K562 (cell line): ENCODE results near the gene GNL3. TPM values are rescaled to one million over a fixed set of nuclear protein-coding genes. Genes with fewer than 3 reads are reported as not detected.

ENCODE experiments used
- ATAC-seq: fragments of 200-7000 bp; cut with Tn5 transposase; 3 replicates; pipeline ENCODE4 v1.9.1; 2020; ENCODE audit warnings: moderate library complexity
- BruUV-seq: library from RNA; stranded (reverse); fragments of 400-500 nt; replicated peaks from 2 replicates; lab custom pipeline; 2021; lab: Mats Ljungman, UMichigan
- CTCF ChIA-PET: fragments of 300-600 bp; formaldehyde crosslinking; extraction: SDS; loops from one replicate; lab custom pipeline; 2021; ENCODE audit warnings: low intra/inter-chr PET ratio; lab: Yijun Ruan, JAX
- POLR2A ChIA-PET: fragments of 300-600, 350-650 bp; sonication (Branson Sonifier 250); formaldehyde crosslinking; extraction: SDS; loops from one replicate; lab custom pipeline; 2021; ENCODE audit warnings: antibody characterized with exemption, inconsistent platforms; lab: Yijun Ruan, JAX
- DNase-seq, 4 experiments: peaks; one replicate each; pipeline versions ENCODE4 v3.0.0 to v3.0.0-alpha.2; 2011 to 2018; ENCODE audit warnings: low spot score in 3 of 4, mixed read lengths in 3 of 4; ENCODE audit errors: extremely low read depth in 1 of 4
- FAIRE-seq: peaks from 2 replicates; lab custom pipeline; 2011; peaks lifted over from hg19 to GRCh38; lab: Jason Lieb, UNC
- H2AFZ ChIP-seq: 2 replicates; pipeline ENCODE4 v1.6.0; 2011; ENCODE audit warnings: low read depth, low read length, control low read depth, inconsistent platforms
- H3K27ac ChIP-seq: fragments of 200-600 bp; 3 replicates; pipeline ENCODE4 v1.8.0; 2011; ENCODE audit warnings: low read depth, mild to moderate bottlenecking, control low read depth, inconsistent platforms, low read length, moderate library complexity, mixed read lengths; ENCODE audit errors: extremely low read depth
- H3K27me3 ChIP-seq, 2 experiments: fragments of 300-600 bp in 1 of 2; 2 replicates in 1 of 2; 3 replicates in 1 of 2; pipeline versions ENCODE4 v1.6.0 to v1.8.0; 2011; ENCODE audit warnings: inconsistent platforms in 2 of 2, low read length in 2 of 2, mild to moderate bottlenecking in 1 of 2, mixed read lengths in 1 of 2, moderate library complexity in 1 of 2; ENCODE audit not compliant: control insufficient read depth in 2 of 2, insufficient read depth in 2 of 2
- H3K36me3 ChIP-seq: fragments of 300-600 bp; 3 replicates; pipeline ENCODE4 v1.8.0; 2011; ENCODE audit warnings: mild to moderate bottlenecking, low read length, inconsistent platforms; ENCODE audit not compliant: control insufficient read depth, insufficient read depth
- H3K4me1 ChIP-seq, 2 experiments: fragments of 200-600 bp in 1 of 2; replicated peaks in 1 of 2; 2 replicates in 1 of 2; 3 replicates in 1 of 2; pipeline versions ENCODE4 v1.5.1 to v1.8.0; 2011; ENCODE audit warnings: inconsistent platforms in 2 of 2, low read length in 2 of 2, mild to moderate bottlenecking in 1 of 2, mixed read lengths in 1 of 2, moderate library complexity in 1 of 2; ENCODE audit not compliant: control insufficient read depth in 2 of 2, insufficient read depth in 2 of 2
- H3K4me2 ChIP-seq: 2 replicates; pipeline ENCODE4 v1.6.1; 2011; ENCODE audit warnings: low read length, control low read depth, inconsistent platforms, mixed read lengths; ENCODE audit not compliant: insufficient read depth
- H3K4me3 ChIP-seq: fragments of 200-600 bp; sonication (generic), shearing (Covaris generic); 2 replicates; pipeline ENCODE4 v1.5.1; 2016; ENCODE audit warnings: control low read depth, inconsistent platforms
- H3K79me2 ChIP-seq: fragments of 200-600 bp; 3 replicates; pipeline ENCODE4 v1.8.0; 2011; ENCODE audit warnings: low read length, inconsistent platforms; ENCODE audit not compliant: control insufficient read depth, insufficient read depth
- H3K9ac ChIP-seq, 2 experiments: 2 replicates each; pipeline versions ENCODE4 v1.6.0 to v1.6.1; 2011; ENCODE audit warnings: low read depth in 2 of 2, low read length in 2 of 2, control low read depth in 1 of 2, inconsistent platforms in 1 of 2, mild to moderate bottlenecking in 1 of 2, mixed read lengths in 1 of 2; ENCODE audit not compliant: insufficient read depth in 1 of 2
- H3K9me1 ChIP-seq: one replicate; pipeline ENCODE4 v1.6.0; 2011; ENCODE audit warnings: inconsistent platforms, mild to moderate bottlenecking, low read length, moderate library complexity; ENCODE audit not compliant: control insufficient read depth, insufficient read depth
- H3K9me3 ChIP-seq: replicated peaks from 2 replicates; pipeline ENCODE4 v1.5.1; 2011; ENCODE audit warnings: low read depth, low read length, inconsistent platforms; ENCODE audit not compliant: control insufficient read depth, insufficient read depth
- H4K20me1 ChIP-seq: replicated peaks from 2 replicates; pipeline ENCODE4 v1.6.1; 2011; ENCODE audit warnings: low read length, inconsistent platforms, mixed read lengths; ENCODE audit not compliant: control insufficient read depth, insufficient read depth
- BRD9 ChIP-seq: fragments of 450-650 bp; IDR thresholded peaks from 2 replicates; pipeline ENCODE4 v1.6.1; 2018; ENCODE audit warnings: low read depth; ENCODE audit not compliant: partially characterized antibody
- CXXC5 ChIP-seq: fragments of 250-450 bp; sonication (Bioruptor Pico); IDR thresholded peaks from 2 replicates; pipeline ENCODE4 v1.8.0; 2022; ENCODE audit warnings: inconsistent platforms, mild to moderate bottlenecking, moderate library complexity
- DACH1 ChIP-seq: fragments of 450-650 bp; IDR thresholded peaks from 2 replicates; pipeline ENCODE4 v1.6.1; 2018; ENCODE audit not compliant: partially characterized antibody
- FOXJ2 ChIP-seq: fragments of 200-800 bp; sonication (Bioruptor generic); IDR thresholded peaks from 2 replicates; pipeline ENCODE4 v1.6.1; 2016; ENCODE audit warnings: missing genetic modification characterization, missing compliant biosample characterization
- FOXK2 ChIP-seq, 2 experiments: fragments of 450-650 bp; IDR thresholded peaks in 1 of 2; conservative IDR thresholded peaks in 1 of 2; 2 replicates each; pipeline ENCODE4 v1.6.1; 2016; ENCODE audit warnings: low read depth in 2 of 2, mild to moderate bottlenecking in 1 of 2
- GABPB1 ChIP-seq: sonication (generic); formaldehyde crosslinking; IDR thresholded peaks from 2 replicates; pipeline ENCODE4 v1.8.0; 2022; ENCODE audit warnings: mild to moderate bottlenecking, missing genetic modification reagents
- GATAD2B ChIP-seq: fragments of 450-650 bp; IDR thresholded peaks from 2 replicates; pipeline ENCODE4 v1.6.1; 2017; ENCODE audit warnings: mild to moderate bottlenecking, borderline replicate concordance
- HDAC1 ChIP-seq, 2 experiments: fragments of 450-650 bp; IDR thresholded peaks; 2 replicates each; pipeline ENCODE4 v1.6.1; 2016 to 2017; ENCODE audit warnings: inconsistent platforms in 1 of 2, mild to moderate bottlenecking in 1 of 2, moderate library complexity in 1 of 2
- HNRNPL ChIP-seq: fragments of 200-400 bp; formaldehyde crosslinking; IDR thresholded peaks from 2 replicates; pipeline ENCODE4 v1.6.1; 2017; ENCODE audit warnings: low read depth, mild to moderate bottlenecking, low read length
- JUNB ChIP-seq: fragments of 450-650 bp; formaldehyde crosslinking; conservative IDR thresholded peaks from 2 replicates; pipeline ENCODE4 v1.4.0; 2020; ENCODE audit warnings: mild to moderate bottlenecking
- TCF3 ChIP-seq: sonication (generic); formaldehyde crosslinking; IDR thresholded peaks from 2 replicates; pipeline ENCODE4 v1.4.0; 2020; ENCODE audit warnings: mild to moderate bottlenecking, missing genetic modification reagents
- ZNF12 ChIP-seq: sonication (generic); formaldehyde crosslinking; IDR thresholded peaks from 2 replicates; pipeline ENCODE4 v1.4.0; 2020; ENCODE audit warnings: mild to moderate bottlenecking, missing genetic modification reagents
- ZNF239 ChIP-seq: fragments of 250-450 bp; sonication (Bioruptor Pico); IDR thresholded peaks from 2 replicates; pipeline ENCODE4 v1.4.0; 2020; ENCODE audit warnings: mild to moderate bottlenecking
- ZNF445 ChIP-seq: fragments of 250-450 bp; sonication (Bioruptor Pico); IDR thresholded peaks from 2 replicates; pipeline ENCODE4 v1.4.0; 2020; ENCODE audit warnings: low read depth, mild to moderate bottlenecking, moderate library complexity
- ZNF707 ChIP-seq: fragments of 250-450 bp; sonication (Bioruptor Pico); conservative IDR thresholded peaks from 2 replicates; pipeline ENCODE4 v1.8.0; 2022; ENCODE audit warnings: inconsistent platforms, mild to moderate bottlenecking, moderate library complexity
- in situ Hi-C: fragments of 300-500 bp; cut with MboI; formaldehyde crosslinking; loops from 4 replicates; pipeline ENCODE4 v1.15.0; 2018; ENCODE audit warnings: inconsistent platforms, mixed read lengths
- intact Hi-C: fragments of 100-400 bp; cut with micrococcal nuclease; formaldehyde crosslinking; loops from 2 replicates; pipeline ENCODE4 v1.14.2; 2022
- polyA plus RNA-seq, 8 experiments: library from polyadenylated mRNA; depleted of rRNA in 4 of 8; stranded (reverse) in 5 of 8; unstranded in 3 of 8; fragments of >200 nt; fragmentation: Nextera tagmentation in 2 of 8; fragmentation: Illumina TruSeq in 1 of 8; extraction: Ambion mirVana in 2 of 8; extraction: Trizol in 1 of 8; gene quantifications; 2 replicates each; pipeline versions ENCODE4 v1.2.1 to v1.2.3, GENCODE V29; 2011 to 2014; ENCODE audit warnings: inconsistent platforms in 1 of 8, missing spikeins in 1 of 8
- total RNA-seq, 7 experiments: library from RNA; depleted of rRNA in 6 of 7; stranded (reverse); fragments of >200 nt in 6 of 7; fragmentation: Illumina TruSeq in 2 of 7; extraction: Trizol in 2 of 7; gene quantifications; 2 replicates each; pipeline versions ENCODE4 v1.2.1 to v1.2.3, GENCODE V29; 2011 to 2021; ENCODE audit warnings: low replicate concordance in 1 of 7
- TF ChIP-seq, protein P1 (sequence below): fragments of 250-450 bp; sonication (Bioruptor Pico); IDR thresholded peaks from 2 replicates; pipeline ENCODE4 v1.4.0; 2020; ENCODE audit warnings: borderline replicate concordance
- TF ChIP-seq, protein P2 (sequence below), 3 experiments: IDR thresholded peaks in 2 of 3; conservative IDR thresholded peaks in 1 of 3; 2 replicates each; pipeline ENCODE4 v1.5.1; 2011 to 2012; ENCODE audit warnings: low read length in 3 of 3, mild to moderate bottlenecking in 3 of 3, control low read depth in 2 of 3, improper control_type of control experiment in 1 of 3, inconsistent platforms in 1 of 3, low read depth in 1 of 3, mixed read lengths in 1 of 3, moderate library complexity in 1 of 3; ENCODE audit not compliant: insufficient read depth in 2 of 3
- TF ChIP-seq, protein P3 (sequence below): fragments of 250-450 bp; sonication (Bioruptor Pico); IDR thresholded peaks from 2 replicates; pipeline ENCODE4 v1.8.0; 2021; ENCODE audit warnings: borderline replicate concordance, mild to moderate bottlenecking, moderate library complexity; ENCODE audit not compliant: poor library complexity, severe bottlenecking

The GNL3 gene
- total and polyA plus RNA-seq, 9 of the 15 experiments (the other 6 are each of a cell fraction or from before 2014, with no cell fraction given): 132 to 313 (median 220) TPM

DNA sequence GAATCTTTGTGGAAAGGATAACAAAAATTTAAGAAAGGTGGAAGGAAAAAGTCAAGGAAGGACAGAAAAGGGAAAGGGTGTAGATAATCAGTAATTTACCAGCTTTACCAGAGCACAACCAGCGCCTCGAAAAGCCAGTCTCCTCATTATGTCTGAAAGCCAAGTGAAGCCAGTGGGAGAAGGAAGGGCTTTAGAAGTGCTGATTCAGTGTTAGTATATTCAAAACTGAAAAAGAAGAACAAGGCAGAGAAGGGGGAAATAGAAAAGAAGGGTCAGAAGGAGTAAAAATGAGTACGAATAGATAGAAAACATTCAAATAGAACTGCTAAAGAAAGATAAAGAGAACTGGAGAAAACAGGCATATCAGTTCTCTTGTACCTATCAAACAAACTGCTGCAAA is 4.2 kb upstream of the GNL3 start (continued):
- no peak for TF ChIP-seq ZNF239 (CRISPR knock-in tag)
- TF ChIP-seq CXXC5: no peak

DNA sequence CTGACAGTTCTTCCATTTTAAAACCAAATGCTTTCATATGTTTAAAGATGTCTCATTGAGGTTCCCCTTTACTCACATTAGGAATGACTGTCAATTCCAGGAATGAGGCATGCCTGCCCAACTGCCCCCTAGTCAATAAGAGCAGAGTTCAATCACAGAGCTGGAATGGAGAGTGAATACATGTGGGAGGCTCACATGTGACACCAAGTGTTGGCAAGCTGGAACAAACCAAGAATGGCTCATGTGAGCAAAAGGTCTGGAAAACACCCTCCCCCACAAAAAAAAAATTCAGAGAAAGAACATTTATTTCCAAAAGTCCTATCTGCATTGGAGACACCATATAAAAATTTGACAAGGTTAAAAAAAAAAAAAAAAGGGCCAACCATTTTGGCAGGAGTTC is 3.8 kb upstream of the GNL3 start:
- ChIA-PET POLR2A (no interaction called here), CTCF (interaction anchor here (0.6 to 0.7 kb wide), 2 partner anchors 200 to 268 kb away, joined by 5 to 6 read pairs; no protein-coding TSS in a partner anchor)
- Histone ChIP-seq H3K27ac (peak overlapping the region; percentile 55; the same call in 1 of the 3 replicates), H3K27me3 (no peaks in the 10 kb centered on the region), H3K9me1 (no peaks in the 10 kb centered on the region), H3K79me2 (peaks cover 61% of the 10 kb centered on the region), H3K4me2 (no peak overlapping the region), H3K4me3 (no peak overlapping the region), H3K4me1 (peaks cover 0 to 28% of the 10 kb centered on the region in 2 experiments; a peak in 2 of 5 replicates), H3K36me3 (peaks cover 42% of the 10 kb centered on the region), H3K9me3 (no peaks in the 10 kb centered on the region), H3K9ac (peak overlapping the region in 1 of 2 experiments; percentile 24; a peak in 1 of 4 replicates), H4K20me1 (no peaks in the 10 kb centered on the region), H2AFZ (peak overlapping the region; percentile 47; the same call in 1 of the 2 replicates)
- BruUV-seq: no TSS peak
- DNase-seq (peak; percentile 44 to 68 (median 45)), ATAC-seq (peak; percentile 64), FAIRE-seq (peak; percentile 87)
- in situ Hi-C loops (no loop called here), intact Hi-C loops (loop anchor here (2.0 to 10.0 kb wide), 3 partner anchors 145 to 227 kb away; partner anchors contain the start of genes NISCH, TNNC1 and UQCC5)
- TF ChIP-seq ZNF707: no peak
- TF ChIP-seq, protein P1, sequence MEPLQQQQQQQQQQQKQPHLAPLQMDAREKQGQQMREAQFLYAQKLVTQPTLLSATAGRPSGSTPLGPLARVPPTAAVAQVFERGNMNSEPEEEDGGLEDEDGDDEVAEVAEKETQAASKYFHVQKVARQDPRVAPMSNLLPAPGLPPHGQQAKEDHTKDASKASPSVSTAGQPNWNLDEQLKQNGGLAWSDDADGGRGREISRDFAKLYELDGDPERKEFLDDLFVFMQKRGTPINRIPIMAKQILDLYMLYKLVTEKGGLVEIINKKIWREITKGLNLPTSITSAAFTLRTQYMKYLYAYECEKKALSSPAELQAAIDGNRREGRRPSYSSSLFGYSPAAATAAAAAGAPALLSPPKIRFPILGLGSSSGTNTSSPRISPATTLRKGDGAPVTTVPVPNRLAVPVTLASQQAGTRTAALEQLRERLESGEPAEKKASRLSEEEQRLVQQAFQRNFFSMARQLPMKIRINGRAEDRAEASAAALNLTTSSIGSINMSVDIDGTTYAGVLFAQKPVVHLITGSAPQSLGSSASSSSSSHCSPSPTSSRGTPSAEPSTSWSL (CRISPR knock-in tag): no peak
- TF ChIP-seq JUNB (CRISPR knock-in tag): no peak
- TF ChIP-seq, protein P2, sequence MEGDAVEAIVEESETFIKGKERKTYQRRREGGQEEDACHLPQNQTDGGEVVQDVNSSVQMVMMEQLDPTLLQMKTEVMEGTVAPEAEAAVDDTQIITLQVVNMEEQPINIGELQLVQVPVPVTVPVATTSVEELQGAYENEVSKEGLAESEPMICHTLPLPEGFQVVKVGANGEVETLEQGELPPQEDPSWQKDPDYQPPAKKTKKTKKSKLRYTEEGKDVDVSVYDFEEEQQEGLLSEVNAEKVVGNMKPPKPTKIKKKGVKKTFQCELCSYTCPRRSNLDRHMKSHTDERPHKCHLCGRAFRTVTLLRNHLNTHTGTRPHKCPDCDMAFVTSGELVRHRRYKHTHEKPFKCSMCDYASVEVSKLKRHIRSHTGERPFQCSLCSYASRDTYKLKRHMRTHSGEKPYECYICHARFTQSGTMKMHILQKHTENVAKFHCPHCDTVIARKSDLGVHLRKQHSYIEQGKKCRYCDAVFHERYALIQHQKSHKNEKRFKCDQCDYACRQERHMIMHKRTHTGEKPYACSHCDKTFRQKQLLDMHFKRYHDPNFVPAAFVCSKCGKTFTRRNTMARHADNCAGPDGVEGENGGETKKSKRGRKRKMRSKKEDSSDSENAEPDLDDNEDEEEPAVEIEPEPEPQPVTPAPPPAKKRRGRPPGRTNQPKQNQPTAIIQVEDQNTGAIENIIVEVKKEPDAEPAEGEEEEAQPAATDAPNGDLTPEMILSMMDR (IDR thresholded peaks at IDR 0.05 in 2 of 3, conservative IDR thresholded peaks at IDR 0.05 in 1 of 3; ENCODE audit: insufficient read depth in 2 of 3, low read depth in 1 of 3, low read length in 3 of 3): peak; percentile 38 to 52 (median 44); a peak in 4 of 6 replicates
- TF ChIP-seq GABPB1 (CRISPR knock-in tag): no peak
- no peak for TF ChIP-seq ZNF445 (CRISPR knock-in tag)
- TF ChIP-seq FOXK2 (conservative IDR thresholded peaks at IDR 0.05 in 1 of 2, IDR thresholded peaks at IDR 0.05 in 1 of 2; ENCODE audit: low read depth in 2 of 2): 0 out of 4 replicates have a peak, but pooled peaks have one; percentile 15 to 30
- peak in 1 of 2 experiments; percentile 60; a peak in 1 of 4 replicates for TF ChIP-seq HDAC1 (IDR thresholded peaks at IDR 0.05)
- TF ChIP-seq ZNF12 (CRISPR knock-in tag): no peak
- TF ChIP-seq FOXJ2: no peak
- peak; percentile 42 for TF ChIP-seq BRD9
- TF ChIP-seq DACH1: no peak
- TF ChIP-seq TCF3: no peak
- peak; percentile 27; the same call in 1 of the 2 replicates for TF ChIP-seq GATAD2B
- TF ChIP-seq HNRNPL: no peak
- TF ChIP-seq, protein P3, sequence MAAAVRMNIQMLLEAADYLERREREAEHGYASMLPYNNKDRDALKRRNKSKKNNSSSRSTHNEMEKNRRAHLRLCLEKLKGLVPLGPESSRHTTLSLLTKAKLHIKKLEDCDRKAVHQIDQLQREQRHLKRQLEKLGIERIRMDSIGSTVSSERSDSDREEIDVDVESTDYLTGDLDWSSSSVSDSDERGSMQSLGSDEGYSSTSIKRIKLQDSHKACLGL (CRISPR knock-in tag): no peak
